RWPE1 (cell line): ENCODE data around the gene TGM6.

Source experiments
- CTCF ChIA-PET: fragments of 350-600 bp; sonication (Branson Sonifier 250); formaldehyde crosslinking; extraction: SDS; loops from one replicate; lab custom pipeline; 2021; lab: Yijun Ruan, JAX
- POLR2A ChIA-PET: fragments of 400-600 bp; formaldehyde crosslinking; extraction: SDS; loops from one replicate; lab custom pipeline; 2020; ENCODE audit warnings: antibody characterized with exemption; ENCODE audit not compliant: low non-redundant PET; lab: Yijun Ruan, JAX
- DNase-seq: peaks from one replicate; pipeline ENCODE4 v3.0.0; 2012; ENCODE audit warnings: low spot score
- H3K27ac ChIP-seq: fragments of 450-650 bp; 2 replicates; pipeline ENCODE4 v1.5.1; 2017
- CTCF ChIP-seq: fragments of 450-650 bp; conservative IDR thresholded peaks from 2 replicates; pipeline ENCODE4 v1.5.1; 2017; ENCODE audit warnings: low read depth, mild to moderate bottlenecking

Gene TGM6

GRCh38 chr20:2458919-2459499 is 78.3 kb downstream of the TGM6 start:
- POLR2A ChIA-PET, result no interaction called here
- DNase-seq, result no peak
- TF ChIP-seq CTCF, result no peak
- H3K27ac ChIP-seq, result no peak overlapping the region
- CTCF ChIA-PET, result interaction anchor here (0.9 kb wide), 1 partner anchor 72 kb away, joined by 3 read pairs; no protein-coding TSS in a partner anchor

DNA sequence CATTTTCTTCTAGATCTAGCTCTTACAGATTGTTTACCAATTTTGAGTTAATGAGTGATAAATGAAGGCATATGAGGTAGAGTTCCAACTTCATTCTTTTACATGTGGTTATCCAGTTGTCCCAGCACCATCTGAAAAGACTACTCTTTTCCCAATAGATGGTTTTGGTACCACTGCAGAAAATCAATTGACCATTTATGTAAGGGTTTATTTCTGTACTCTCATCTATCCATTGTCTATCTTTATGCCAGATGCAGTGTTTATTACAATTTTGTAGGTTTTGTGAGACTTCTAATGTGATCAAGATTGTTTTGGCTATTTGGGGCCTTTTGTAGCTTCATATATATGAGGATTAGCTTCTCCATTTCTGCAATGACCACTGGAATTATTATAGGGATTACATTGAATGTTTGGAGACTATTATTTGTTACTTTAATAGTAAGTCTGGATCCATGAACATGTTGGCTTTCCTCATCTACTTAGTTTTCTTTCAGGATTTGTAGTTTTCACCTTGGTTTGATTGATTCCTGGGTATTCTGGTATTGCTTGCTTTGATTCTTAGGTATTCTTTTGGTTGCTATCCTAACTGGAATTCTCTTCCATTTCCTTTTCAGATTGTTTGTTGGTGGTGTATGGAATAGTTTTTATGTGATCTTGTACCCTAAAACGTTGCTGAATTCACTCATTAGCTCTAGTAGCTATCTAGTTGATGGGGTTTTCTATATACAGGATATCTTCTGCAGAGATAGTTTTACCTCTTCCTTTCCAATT is 79.5 kb downstream of the TGM6 start:
- TF ChIP-seq CTCF, result no peak
- POLR2A ChIA-PET, result no interaction called here
- CTCF ChIA-PET, result interaction anchor here (0.7 kb wide), 1 partner anchor 741 kb away, joined by 3 read pairs; no protein-coding TSS in a partner anchor
- DNase-seq, result no peak
- no peak overlapping the region for H3K27ac ChIP-seq

GRCh38 chr20:2460752-2461424 is 80.2 kb downstream of the TGM6 start:
- ChIA-PET CTCF (interaction anchor here (0.7 kb wide), 1 partner anchor 741 kb away, joined by 3 read pairs; no protein-coding TSS in a partner anchor), POLR2A (no interaction called here)
- no peak for TF ChIP-seq CTCF
- no peak for DNase-seq
- H3K27ac ChIP-seq, result no peak overlapping the region

- no peak overlapping the region for H3K27ac ChIP-seq
- POLR2A ChIA-PET, result no interaction called here
- CTCF ChIA-PET, result interaction anchor here (0.9 kb wide), 1 partner anchor 211 kb away, joined by 3 read pairs; no protein-coding TSS in a partner anchor
- DNase-seq, result no peak
- TF ChIP-seq CTCF, result no peak
Measured at GRCh38 chr20:2462484-2462883, 81.8 kb downstream of the TGM6 start.

DNA sequence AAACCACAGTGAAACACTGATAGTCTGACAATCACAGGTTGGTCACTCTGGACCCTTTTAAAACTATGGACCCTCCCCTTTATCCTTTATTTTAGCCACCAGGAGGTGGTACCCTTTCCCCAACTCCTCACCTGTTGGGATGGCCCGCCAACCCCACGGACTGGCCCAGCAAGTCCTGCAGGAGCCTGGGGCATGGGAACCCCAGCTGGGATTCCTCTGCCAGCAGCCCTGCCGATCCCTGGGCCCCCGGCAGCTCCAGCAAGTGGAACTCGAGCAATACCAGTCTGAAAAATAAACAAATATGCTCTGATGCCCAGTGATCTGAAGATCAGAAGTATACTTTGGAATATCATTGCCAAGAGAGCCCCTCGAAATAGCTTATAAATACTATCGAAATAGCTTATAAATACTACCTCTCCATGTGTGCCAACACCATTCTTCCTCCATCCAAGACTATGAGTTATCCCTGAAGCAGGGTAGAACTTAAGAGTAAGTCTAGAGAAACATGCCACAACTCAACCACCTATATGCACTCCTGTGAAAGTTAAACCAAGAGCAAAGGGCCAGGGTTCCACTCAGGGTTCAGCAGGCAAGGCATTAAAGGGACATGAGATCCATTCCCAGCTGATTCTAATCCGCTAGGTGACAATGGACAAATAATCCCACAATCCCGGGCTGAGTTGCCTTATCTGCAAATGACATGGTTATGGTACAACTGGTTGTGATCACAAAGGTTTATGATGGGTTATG is 83.1 kb downstream of the TGM6 start:
- no peak for DNase-seq
- ChIA-PET CTCF (interaction anchor here (0.9 kb wide), 1 partner anchor 210 kb away, joined by 3 read pairs; no protein-coding TSS in a partner anchor), POLR2A (no interaction called here)
- no peak for TF ChIP-seq CTCF
- no peak overlapping the region for H3K27ac ChIP-seq

GRCh38 chr20:2465100-2465499 is 84.4 kb downstream of the TGM6 start:
- ChIA-PET POLR2A (no interaction called here), CTCF (no interaction called here)
- no peak overlapping the region for H3K27ac ChIP-seq
- no peak for TF ChIP-seq CTCF
- no peak for DNase-seq
